Activated T-cell treated with anti-CD3 and anti-CD28 coated beads, Interleukin-2, amount 50 U/mL, for 1 hour (primary cell): ENCODE results near the gene PGRMC2.

Experiments
- DNase-seq: peaks from one replicate; pipeline ENCODE4 v3.0.0-alpha.2; 2020

The PGRMC2 gene, protein sequence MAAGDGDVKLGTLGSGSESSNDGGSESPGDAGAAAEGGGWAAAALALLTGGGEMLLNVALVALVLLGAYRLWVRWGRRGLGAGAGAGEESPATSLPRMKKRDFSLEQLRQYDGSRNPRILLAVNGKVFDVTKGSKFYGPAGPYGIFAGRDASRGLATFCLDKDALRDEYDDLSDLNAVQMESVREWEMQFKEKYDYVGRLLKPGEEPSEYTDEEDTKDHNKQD

DNA sequence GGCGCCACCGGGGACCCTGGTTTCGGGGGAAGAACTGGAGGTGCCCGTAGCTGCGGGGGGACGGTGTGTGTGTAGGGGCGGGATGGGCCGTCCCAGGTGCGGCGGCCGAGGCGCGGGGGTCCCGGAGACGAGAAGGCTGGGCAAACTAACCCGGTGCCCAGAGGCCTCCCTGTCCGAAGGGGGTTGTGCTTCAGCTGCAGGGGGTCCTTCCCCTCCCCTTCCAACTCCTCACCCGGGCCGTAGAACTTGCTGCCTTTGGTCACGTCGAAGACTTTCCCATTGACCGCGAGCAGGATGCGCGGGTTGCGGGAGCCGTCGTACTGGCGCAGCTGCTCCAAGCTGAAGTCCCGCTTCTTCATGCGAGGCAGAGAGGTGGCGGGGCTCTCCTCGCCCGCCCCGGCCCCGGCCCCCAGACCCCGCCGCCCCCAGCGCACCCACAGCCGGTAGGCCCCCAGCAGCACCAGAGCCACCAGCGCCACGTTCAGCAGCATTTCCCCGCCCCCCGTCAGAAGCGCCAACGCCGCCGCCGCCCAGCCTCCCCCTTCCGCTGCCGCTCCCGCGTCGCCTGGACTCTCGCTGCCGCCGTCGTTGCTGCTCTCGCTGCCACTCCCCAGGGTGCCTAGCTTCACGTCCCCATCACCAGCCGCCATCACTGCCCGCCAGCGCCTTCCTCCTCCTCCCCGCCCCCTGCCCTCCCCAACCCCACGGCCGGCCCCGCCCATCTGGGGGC is at the start of gene PGRMC2:
PGRMC2 (minus strand) TSS at position 673 of the 730 bp plus-strand sequence; CDS start at position 650, 23 bp downstream.
- DNase-seq: no peak

DNA sequence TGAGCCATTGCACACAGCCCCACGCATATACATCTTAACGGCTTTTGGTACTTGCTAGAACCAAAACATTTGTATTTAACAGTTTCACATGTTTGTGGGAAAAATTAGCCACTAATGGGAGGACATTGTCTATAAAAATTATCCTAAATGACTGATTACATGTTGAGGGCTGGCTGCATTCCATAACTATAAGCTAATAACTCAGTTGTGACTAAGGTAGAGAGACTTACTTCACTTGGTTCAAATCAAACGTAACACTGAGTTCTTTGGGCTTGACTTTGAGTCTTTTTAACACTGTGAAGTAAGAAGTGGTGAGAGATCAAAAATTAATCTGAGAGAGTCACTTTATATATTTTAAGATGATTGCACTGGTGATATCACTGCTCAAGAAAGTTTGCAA is 47.9 kb upstream of the PGRMC2 start:
- DNase-seq: no peak

DNA sequence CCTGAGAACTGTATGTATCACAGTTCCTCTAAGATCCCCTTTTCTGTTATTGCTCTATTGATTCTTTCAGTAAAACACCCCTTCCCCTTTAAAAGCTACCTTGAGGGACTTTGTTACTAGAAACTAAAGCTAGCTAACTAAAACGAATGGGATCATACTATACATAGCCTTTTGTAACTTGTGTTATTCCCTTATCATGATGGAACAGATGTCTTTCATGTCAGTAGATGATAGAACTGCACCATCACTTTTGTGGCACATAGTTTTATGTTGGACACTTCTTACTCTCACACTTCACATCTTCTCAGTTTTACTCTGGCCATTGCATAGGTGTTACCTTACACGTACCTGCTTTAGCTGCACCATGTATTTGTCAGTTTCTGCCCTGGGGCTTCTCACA is 46.6 kb upstream of the PGRMC2 start:
- no peak for DNase-seq

DNA sequence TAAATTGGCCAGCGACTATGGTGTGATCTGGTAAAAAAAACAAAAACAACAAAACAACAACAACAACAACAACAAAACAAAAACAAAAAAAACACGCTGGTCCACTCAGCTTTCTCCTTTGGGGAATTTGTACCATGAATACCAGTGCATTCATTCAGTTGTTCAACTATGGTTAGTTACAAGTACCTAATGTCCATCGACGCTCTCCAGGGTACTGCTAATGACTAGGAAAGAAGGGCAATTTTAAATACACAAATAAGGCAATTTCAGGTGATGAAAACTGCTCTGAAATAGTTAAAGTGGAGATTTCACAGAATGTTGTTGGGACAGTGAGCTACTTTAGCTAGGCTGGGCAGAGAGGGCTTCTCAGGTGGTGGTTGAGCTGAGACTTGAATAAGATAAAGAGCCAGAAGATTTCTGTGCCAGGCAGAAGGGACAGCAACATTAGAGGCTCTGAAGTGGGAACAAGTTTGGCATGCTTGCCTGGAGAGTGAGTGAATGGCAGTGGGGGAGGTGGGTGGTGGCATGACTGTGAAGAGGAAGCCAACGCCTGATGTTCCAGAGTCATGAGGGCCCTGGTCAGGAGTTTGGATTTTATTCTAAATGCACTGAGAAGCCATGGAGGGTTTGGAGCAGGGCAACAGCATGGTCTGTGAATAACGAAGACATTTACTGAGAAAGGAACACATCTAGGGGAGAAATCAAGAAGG is 45.9 kb upstream of the PGRMC2 start:
- DNase-seq: no peak

DNA sequence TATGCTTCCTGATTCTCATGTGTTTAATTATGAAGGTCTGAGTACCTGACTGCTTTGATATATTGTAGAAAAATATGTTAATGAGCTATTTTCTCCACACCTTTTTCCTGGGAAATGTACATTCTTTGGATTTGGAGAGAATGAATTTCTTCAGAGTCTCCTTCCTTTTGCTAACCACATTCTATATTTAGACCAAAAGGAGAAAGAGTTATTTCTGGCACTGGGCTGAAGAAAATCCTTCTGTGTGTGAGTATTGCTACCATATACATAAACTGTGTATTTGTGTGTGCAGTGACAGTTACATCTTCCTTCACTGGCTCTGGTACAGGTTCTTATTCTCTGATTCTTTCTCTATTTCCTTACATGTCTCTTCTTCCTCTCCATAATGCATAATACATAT is 44.5 kb upstream of the PGRMC2 start:
- no peak for DNase-seq

DNA sequence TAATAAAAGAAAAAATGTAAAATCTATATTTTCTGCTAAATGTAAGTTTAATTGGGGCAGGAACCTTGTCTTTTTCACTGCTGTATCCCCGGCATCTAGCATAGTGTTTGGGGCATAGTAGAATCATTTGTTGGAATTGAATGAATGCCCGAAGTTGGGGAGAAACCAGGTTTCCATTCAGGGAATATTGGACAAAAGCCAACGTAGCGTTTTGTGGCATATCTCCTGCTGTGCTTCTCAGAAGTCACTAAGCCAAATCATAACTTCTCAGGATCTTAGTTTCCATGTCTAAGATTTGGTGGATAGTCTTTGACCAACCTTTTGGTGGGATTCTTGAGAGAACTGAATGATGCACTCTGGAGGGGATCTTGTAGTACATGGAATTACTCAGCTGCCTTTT is 42.0 kb upstream of the PGRMC2 start:
- DNase-seq: no peak

DNA sequence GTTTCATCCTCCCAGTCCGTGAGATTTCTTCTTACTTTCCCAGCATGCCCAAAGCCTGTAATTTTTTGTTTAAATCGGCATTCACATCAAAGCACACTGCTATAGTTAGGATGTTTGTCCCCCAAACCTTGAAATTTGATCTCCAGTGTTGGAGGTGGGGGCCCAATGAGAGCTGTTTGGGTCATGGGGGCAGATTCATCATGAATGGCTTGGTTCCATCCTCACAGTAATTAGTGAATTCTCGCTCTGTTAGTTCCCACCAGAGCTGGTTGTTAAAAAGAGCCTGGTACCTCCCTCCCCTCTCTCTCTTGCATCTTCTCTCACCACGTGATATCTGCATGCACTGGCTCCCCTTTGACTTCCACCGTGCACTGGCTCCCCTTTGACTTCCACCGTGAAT is 40.5 kb upstream of the PGRMC2 start:
- DNase-seq: no peak

DNA sequence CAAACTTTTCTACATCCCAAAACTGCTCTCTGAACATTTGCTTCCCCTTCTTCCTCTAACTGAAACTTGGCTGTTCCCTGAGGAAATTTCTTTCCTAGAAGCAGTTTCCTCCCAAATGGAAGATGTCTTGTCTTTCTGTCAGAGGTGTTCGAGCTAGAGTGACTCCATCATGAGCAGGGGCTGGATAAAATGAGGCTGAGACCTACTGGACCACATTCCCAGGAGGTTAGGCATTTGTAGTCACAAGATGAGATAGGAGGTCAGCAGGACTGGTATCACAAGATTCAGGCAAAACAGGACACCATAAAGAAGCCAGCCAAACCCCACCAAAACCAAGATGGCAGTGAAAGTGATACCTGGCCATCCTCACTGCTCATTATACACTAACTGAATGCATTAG is 35.8 kb upstream of the PGRMC2 start:
- no peak for DNase-seq

DNA sequence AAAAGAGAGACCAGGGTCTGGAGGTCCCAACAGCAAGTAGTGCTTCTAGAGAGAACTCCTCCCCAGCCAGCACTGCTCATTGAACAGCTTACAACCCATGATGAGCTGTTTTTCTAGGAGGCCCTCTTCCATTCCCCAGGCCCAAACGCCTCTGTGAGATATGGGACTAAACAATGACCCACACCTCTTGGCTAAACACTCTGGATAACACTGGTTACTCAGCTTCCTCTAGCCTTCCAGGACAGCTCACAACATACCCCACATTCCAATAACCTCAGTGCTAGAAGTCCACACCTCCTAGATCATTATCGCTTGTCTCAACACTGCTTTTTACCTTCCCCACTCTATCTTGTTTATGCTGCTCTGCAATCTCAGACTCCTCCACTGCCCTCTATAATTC is 35.4 kb upstream of the PGRMC2 start:
- no peak for DNase-seq

DNA sequence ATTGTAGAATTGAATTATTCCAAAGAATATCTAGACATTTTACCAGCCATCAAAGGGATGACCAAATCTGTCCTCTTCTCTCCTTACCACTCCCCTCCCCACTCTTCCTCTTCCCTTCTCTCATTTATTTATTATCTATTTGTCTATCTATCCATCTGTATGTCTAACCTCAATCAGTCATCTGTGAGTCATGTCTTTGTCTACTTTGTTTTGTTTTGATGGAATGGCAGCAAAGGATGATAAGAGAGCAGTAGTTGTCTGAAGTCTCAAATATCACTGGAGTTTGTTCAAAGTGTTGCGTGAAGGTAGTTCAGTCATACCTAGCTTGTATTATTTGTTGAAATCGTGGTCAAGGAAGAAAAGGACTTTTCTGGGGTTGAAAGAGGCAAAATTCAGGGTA is 34.7 kb upstream of the PGRMC2 start:
- no peak for DNase-seq

DNA sequence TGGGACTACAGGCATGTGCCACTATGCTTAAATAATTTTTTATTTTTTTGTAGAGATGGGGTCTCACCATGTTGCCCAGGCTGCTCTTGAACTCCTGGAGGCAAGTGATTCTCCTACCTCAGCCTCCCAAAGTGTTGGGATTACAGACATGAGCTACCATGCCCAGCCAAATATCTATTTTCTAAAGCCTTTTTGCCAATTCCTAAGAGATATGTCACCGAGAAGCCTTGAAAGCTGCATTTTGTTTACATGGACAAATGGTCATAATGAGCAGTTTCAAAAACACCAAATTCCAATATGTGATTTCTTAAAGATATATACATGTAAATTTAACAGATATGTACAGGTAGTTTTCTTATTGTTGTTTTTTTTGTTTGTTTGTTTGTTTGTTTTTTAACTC is 33.0 kb upstream of the PGRMC2 start:
- no peak for DNase-seq

DNA sequence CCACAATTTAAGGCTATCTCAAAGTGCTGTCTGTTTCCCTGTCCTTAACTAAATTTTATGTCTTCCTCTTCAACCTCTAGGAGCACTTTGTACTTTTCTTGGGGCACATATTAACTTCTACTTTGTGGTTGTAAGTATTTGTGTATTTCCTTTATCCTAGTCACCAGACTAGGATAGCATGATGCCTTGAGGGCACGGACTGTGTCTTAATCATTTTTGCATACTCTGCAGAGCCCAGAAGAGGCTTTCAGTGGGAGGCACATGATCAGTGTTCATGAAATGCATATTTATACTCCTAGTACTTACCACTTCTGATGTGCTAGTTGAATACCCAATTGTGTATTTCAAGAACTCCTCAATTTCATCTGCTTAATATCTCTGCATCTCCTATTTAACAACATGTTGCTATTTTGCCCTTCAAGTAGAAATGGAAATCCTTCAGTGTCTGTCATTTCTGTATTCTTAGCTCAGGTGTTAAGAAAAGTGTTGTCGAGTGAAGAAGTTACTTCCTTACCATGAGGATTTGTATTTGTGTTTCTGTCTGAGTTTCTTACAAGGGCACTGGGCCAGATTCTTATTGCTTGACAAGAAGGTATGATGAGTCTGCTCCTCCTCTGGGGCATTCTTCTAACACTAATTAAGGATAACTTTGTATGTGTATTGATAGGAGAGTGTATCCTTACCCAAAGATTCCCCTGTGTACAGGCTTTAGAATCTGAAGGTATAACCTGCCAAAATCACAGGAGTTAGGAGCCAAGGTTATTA is 28.3 kb upstream of the PGRMC2 start:
- DNase-seq: no peak

DNA sequence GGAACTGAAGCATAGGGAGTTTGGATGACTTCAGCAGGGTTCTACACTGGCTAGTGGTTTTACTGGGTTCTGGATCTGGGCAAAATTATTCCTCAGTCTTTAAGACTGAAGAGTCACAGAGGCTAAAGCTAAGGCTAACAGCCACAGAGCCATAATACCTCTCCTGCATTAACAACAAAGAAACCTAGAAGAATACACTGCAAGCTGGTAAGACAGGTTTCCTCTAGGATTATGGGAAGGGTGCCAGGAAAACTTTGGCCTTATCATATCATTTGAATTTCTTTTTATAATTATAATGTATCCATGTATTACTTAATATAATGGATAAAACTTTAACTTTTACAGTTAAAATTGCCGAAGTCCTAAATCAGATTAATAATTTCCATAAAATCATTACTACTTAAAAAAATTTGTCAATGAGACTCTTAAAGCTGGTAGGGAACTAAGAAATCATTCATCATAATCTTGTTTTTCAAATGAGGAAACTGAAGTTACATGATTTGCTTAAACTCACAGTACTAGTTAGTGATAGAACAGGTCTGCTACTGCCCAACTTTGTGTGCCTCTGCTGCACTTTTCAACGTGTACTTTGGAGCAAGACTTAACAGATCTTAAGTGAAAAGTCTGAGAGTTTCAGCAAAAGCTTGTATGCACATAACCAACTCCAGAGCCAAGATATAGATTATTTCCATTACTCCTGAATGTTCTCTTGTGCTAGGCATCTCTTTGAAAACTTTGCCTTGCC is 24.2 kb upstream of the PGRMC2 start:
- DNase-seq: no peak

DNA sequence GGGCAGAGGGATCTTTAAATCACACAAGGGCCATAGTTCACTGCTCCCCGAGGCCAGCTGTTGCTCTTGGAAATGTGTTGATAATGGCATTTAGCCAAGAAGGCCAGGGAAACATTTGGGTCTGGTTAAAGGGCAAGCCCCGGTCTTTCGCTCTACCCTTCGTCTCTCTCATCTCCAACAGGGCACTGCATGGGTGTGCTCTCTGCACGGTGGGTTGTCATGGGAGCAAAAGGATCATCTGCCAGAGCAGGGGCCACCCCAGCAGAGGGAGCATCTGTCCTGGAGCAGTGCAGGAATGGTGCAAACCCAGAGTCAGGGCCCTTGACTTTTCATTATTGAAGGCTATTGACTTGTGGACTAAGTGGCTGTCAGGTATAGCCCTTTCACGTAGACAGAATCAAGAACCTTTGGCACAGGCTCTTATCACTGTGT is 22.7 kb upstream of the PGRMC2 start:
- DNase-seq: no peak

DNA sequence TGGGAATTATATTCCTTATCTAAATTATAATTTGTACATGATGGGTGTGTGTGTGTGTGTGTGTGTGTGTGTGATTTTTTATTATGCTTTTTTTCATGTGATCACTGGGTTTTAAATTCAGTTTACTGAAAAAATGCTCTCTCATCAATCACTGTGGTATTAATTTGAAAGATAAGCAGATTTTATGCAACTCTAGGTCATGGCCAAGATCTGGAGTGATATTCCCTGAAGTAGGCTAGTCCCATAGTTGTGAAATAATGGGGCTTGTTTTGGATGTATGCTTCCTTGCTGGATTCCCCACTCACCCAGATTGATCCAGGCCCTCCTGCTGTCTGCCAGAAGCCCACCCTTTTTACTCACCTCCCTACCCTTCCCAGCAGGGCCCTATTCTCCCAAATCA is 22.0 kb upstream of the PGRMC2 start:
- no peak for DNase-seq

DNA sequence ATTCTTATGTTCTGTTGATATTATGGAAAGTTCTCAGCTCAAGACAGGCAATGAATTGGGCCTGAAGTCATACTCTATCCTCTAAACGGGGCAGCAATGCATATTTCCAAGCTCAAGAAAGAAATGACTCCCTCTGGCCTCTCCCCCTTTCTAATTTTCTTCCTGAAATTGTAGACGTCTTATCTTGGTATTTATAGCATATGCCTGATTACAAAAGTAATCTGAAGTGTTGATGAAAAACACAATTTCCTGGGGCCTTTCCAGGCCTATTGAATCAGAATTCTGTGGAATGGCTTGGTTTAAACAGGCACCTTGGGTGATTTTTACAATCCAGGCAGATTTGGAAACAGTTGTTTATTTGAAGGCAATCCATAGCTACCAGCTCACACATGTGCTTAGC is 21.4 kb upstream of the PGRMC2 start:
- no peak for DNase-seq

DNA sequence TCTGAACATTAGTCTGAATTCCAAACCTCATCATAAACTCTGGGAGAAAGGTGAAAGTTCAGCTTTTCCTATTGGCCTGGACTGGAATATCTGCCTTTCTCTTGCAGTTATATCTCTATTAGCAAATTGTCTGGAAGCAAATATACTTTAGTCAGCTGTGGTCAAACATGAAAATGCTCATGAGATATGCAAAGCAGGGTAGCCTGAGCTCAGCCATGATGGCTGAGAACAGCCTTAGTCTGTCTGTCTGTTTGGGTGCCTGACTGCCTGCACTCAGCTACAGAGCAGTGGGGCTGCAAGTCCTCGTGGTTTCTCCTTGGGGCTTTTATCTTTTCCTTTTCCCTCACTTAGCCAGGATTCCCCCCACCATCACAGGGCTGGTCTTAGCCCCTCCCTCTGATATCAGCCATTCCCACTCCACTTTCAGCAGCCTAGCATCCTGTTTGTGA is 19.5 kb upstream of the PGRMC2 start:
- no peak for DNase-seq

DNA sequence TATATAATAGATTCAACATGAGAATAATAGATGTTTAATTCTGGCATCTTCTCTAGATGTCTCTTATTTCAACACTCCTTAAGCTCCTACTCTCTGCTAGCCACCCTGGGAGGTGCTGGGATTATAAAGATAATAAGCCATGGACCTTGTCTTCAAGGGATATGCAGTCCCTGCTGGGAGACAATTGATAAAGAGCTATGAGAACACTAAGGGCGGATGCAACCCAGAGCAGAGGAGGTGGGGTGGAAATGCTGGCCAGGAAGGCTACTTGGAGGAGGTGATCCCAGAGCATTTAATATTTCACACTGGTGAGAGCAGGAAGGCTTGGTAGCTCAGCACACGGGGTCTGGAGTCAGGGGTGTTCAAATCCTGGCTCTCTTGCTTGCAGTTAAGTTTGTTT is 18.3 kb upstream of the PGRMC2 start:
- DNase-seq: no peak

DNA sequence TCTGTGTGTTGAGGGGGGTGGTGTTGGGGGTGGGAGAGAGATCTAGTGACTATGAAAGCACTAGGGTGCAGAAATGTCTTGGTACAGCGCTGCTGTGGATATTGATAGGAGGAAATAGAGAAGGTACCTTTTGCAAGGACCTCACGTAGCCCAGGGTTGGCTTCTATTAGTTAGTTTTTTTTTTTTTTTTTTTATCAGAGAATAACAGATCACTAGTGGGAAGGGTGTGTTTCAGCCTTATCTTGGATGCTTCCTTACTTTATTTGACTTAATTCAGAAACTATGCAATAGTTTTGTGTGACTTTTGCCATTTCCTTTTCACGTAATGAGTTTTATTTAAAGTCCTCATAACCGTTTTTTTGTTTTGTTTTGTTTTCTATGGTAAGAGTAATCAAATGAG is 16.4 kb upstream of the PGRMC2 start:
- no peak for DNase-seq

DNA sequence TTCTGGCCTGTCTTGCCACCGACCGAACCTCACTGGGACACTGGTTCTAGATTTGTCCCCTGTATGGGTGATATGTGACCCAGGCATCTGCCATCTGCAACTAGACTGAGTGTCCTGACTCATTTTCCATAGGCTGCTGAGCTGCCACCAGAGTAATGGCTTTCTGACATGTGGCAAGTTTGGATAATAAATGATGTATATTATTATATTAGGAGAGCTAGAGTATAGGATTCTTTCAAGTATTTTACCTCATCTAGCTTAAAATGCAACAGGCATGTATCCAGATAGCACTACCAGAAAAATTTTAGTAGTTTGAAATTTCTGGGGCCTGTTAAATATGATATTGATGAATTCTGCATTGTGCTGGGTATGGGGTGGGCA is 15.8 kb upstream of the PGRMC2 start:
- DNase-seq: no peak

DNA sequence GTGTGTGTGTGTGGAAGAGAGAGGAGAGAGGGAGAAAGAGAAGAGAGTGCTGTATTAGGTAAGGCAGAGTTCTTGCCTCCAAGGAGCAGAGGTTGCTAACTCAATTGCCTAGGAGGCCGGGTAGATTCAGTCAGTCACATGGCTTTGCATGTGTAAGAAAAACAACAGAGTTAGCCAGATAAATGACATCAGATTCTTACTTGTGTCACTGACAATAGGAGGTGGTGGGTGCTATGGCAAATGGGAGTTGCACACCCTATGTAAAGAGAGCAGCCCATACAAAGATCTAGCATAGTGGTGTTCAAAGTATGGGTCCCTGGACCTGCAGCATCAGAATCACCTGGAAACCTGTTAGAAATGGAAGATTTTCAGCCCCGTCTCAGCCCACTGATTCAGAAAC is 14.4 kb upstream of the PGRMC2 start:
- no peak for DNase-seq

DNA sequence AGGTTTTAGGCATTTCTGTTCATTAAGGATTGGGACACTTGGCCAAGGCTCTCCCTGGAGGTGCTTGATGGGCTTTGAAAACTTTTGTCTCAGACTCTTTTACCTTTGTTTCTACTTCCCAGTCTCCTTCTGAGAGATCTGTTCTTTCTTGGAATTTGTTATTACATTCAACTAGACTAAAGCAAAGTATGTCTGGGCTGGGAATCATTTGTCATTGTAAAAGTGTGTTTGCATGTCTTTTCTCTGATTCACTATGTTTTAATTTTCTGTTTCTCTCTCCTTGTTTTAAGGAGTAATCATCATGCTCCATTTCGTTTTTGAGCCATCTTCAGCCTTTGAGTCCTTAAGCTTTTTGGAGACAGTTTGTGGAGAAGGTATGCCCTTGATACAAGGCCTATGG is 12.2 kb upstream of the PGRMC2 start:
- no peak for DNase-seq

DNA sequence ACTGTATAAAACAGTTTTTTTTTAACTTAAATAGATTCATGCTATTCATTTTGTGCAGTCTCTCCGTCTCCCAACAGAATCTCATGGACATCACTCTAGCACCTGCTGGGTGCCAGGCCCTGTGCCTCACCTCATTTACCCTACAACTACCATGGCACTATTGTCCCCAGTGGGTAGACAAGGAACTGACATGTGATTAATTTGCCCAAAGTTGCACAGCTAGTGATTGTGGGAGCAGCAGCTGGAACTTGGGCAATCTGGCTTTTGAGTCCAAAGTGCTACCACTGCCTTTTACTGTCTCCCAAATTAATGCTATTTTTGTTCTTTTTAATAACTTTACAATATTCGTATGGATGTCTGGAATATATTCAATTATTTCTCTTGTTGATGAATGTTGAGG is 11.2 kb upstream of the PGRMC2 start:
- DNase-seq: no peak
